HepG2 (cell line): ENCODE measurements around the gene PLA2G12B. TPM values are rescaled to one million over a fixed set of nuclear protein-coding genes. Genes with fewer than 3 reads are reported as not detected.

Source experiments
- ASH2L ChIP-seq: fragments of 300-600, 200-600 bp; sonication (generic); IDR thresholded peaks from 2 replicates; pipeline ENCODE4 v1.7.0; 2017; ENCODE audit warnings: low read depth, mild to moderate bottlenecking, moderate library complexity, mixed read lengths, low read length; ENCODE audit not compliant: insufficient read length
- DNMT1 ChIP-seq: sonication (generic); formaldehyde crosslinking; IDR thresholded peaks from 2 replicates; pipeline ENCODE4 v1.5.1; 2020; ENCODE audit warnings: mild to moderate bottlenecking, missing genetic modification reagents
- GLI4 ChIP-seq: sonication (generic); formaldehyde crosslinking; IDR thresholded peaks from 2 replicates; pipeline ENCODE4 v1.5.1; 2020; ENCODE audit warnings: missing genetic modification reagents, mild to moderate bottlenecking, moderate library complexity, borderline replicate concordance
- IKZF1 ChIP-seq: fragments of 450-650 bp; IDR thresholded peaks from 2 replicates; pipeline ENCODE4 v1.7.1; 2016
- KAT8 ChIP-seq: IDR thresholded peaks from 2 replicates; pipeline ENCODE4 v1.6.1; 2016; ENCODE audit warnings: missing genetic modification reagents, missing compliant biosample characterization
- KLF6 ChIP-seq: IDR thresholded peaks from 2 replicates; pipeline ENCODE4 v1.8.0; 2016; ENCODE audit warnings: missing biosample characterization, missing genetic modification reagents
- NCOA1 ChIP-seq: sonication (generic); formaldehyde crosslinking; IDR thresholded peaks from 2 replicates; pipeline ENCODE4 v1.9.0; 2021; ENCODE audit warnings: missing genetic modification reagents
- PHF8 ChIP-seq: sonication (generic); formaldehyde crosslinking; IDR thresholded peaks from 2 replicates; pipeline ENCODE4 v1.5.0; 2020; ENCODE audit warnings: missing genetic modification reagents
- POGZ ChIP-seq: sonication (generic); formaldehyde crosslinking; IDR thresholded peaks from 2 replicates; pipeline ENCODE4 v1.4.0; 2020; ENCODE audit warnings: mild to moderate bottlenecking, missing genetic modification reagents
- TCF7 ChIP-seq: sonication (generic); IDR thresholded peaks from 2 replicates; pipeline ENCODE4 v1.6.1; 2016; ENCODE audit warnings: antibody characterized with exemption, low read depth
- THAP8 ChIP-seq: sonication (generic); formaldehyde crosslinking; IDR thresholded peaks from 2 replicates; pipeline ENCODE4 v1.5.1; 2020; ENCODE audit warnings: missing genetic modification reagents, mild to moderate bottlenecking, borderline replicate concordance
- TOPORS ChIP-seq: sonication (generic); formaldehyde crosslinking; IDR thresholded peaks from 2 replicates; pipeline ENCODE4 v1.8.0; 2023; ENCODE audit warnings: mild to moderate bottlenecking, missing genetic modification reagents
- ZBTB38 ChIP-seq: sonication (generic); formaldehyde crosslinking; IDR thresholded peaks from 2 replicates; pipeline ENCODE4 v1.5.1; 2020; ENCODE audit warnings: mild to moderate bottlenecking, missing genetic modification reagents
- ZFP36 ChIP-seq: fragments of 150-350 bp; IDR thresholded peaks from 2 replicates; pipeline ENCODE4 v1.6.1; 2018; ENCODE audit warnings: borderline replicate concordance, low read length, low read depth; ENCODE audit not compliant: partially characterized antibody
- ZNF160 ChIP-seq: sonication (generic); formaldehyde crosslinking; IDR thresholded peaks from 2 replicates; pipeline ENCODE4 v1.8.0; 2022; ENCODE audit warnings: mild to moderate bottlenecking, inconsistent platforms, missing genetic modification reagents
- ZNF556 ChIP-seq: sonication (generic); formaldehyde crosslinking; IDR thresholded peaks from 2 replicates; pipeline ENCODE4 v1.4.0; 2020; ENCODE audit warnings: mild to moderate bottlenecking, missing genetic modification reagents, borderline replicate concordance
- ZNF558 ChIP-seq: sonication (generic); formaldehyde crosslinking; IDR thresholded peaks from 2 replicates; pipeline ENCODE4 v1.9.0; 2022; ENCODE audit warnings: mild to moderate bottlenecking, missing genetic modification reagents, borderline replicate concordance
- ZNF615 ChIP-seq: sonication (generic); formaldehyde crosslinking; IDR thresholded peaks from 2 replicates; pipeline ENCODE4 v1.5.0; 2020; ENCODE audit warnings: mild to moderate bottlenecking, missing genetic modification reagents, borderline replicate concordance
- ZNF660 ChIP-seq: sonication (generic); formaldehyde crosslinking; IDR thresholded peaks from 2 replicates; pipeline ENCODE4 v1.5.1; 2020; ENCODE audit warnings: mild to moderate bottlenecking, low read depth, missing genetic modification reagents, borderline replicate concordance
- ZNF878 ChIP-seq: sonication (generic); formaldehyde crosslinking; IDR thresholded peaks from 2 replicates; pipeline ENCODE4 v1.8.1; 2023; ENCODE audit warnings: mild to moderate bottlenecking, missing genetic modification reagents, moderate library complexity
- ZSCAN22 ChIP-seq: sonication (generic); formaldehyde crosslinking; IDR thresholded peaks from 2 replicates; pipeline ENCODE4 v1.4.0; 2020; ENCODE audit warnings: mild to moderate bottlenecking, missing genetic modification reagents
- polyA plus RNA-seq, 8 experiments: library from polyadenylated mRNA; depleted of rRNA in 3 of 8; stranded (reverse) in 7 of 8; unstranded in 1 of 8; fragments of >200 nt; fragmentation: Illumina TruSeq in 4 of 8; extraction: Trizol in 4 of 8; gene quantifications; 2 replicates each; pipeline versions ENCODE4 v1.2.1 to v1.2.3, GENCODE V29; 2011 to 2016; ENCODE audit warnings: low read depth in 4 of 8, missing spikeins in 1 of 8, mixed read lengths in 1 of 8; ENCODE audit not compliant: insufficient read depth in 1 of 8
- total RNA-seq, 5 experiments: library from RNA; depleted of rRNA; stranded (reverse); fragments of >200 nt; fragmentation: Illumina TruSeq; extraction: Trizol; gene quantifications; 2 replicates each; pipeline ENCODE4 v1.2.3, GENCODE V29; 2016; ENCODE audit warnings: low read depth in 1 of 5
- TF ChIP-seq, protein P1 (sequence below): IDR thresholded peaks from 2 replicates; pipeline ENCODE4 v1.4.0; 2020; ENCODE audit warnings: mild to moderate bottlenecking, missing genetic modification reagents
- TF ChIP-seq, protein P2 (sequence below): sonication (generic); formaldehyde crosslinking; IDR thresholded peaks from 2 replicates; pipeline ENCODE4 v1.4.0; 2020; ENCODE audit warnings: missing genetic modification reagents
- TF ChIP-seq, protein P3 (sequence below): sonication (generic); formaldehyde crosslinking; IDR thresholded peaks from 2 replicates; pipeline ENCODE4 v1.8.1; 2023; ENCODE audit warnings: mild to moderate bottlenecking, moderate library complexity, missing genetic modification reagents

PLA2G12B gene
- total and polyA plus RNA-seq, 2 of the 13 experiments (the other 11 are each of a cell fraction or from before 2014, with no cell fraction given), result 7.7 to 38.0 TPM

DNA sequence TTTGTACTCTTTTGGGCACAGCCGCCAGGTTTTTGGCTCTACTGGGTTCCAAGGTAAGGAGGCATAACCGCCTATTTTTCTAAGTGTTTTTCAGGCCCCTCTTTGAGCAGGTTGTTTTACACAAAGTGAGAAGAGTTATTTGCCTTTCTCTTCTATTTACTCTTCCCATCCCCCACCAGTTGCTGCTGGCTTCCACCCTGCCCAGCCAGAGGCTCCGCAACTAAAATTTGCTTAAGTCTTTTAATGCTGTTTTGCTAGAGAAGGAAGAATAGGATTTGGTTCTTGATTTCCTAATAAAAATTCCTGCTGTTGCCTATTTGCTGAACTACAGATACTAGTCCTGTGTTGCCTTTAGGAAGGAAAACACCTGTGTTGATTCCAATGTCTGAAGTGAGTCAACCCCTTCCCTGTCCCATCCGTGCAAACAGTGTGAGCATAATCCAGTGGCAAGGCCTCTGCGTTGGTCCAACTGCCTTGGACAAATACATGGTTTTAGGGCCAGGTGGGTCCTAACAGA is 1.9 kb downstream of the PLA2G12B start (continued):
- peak; percentile 28 for TF ChIP-seq ASH2L
- TF ChIP-seq, protein P1, sequence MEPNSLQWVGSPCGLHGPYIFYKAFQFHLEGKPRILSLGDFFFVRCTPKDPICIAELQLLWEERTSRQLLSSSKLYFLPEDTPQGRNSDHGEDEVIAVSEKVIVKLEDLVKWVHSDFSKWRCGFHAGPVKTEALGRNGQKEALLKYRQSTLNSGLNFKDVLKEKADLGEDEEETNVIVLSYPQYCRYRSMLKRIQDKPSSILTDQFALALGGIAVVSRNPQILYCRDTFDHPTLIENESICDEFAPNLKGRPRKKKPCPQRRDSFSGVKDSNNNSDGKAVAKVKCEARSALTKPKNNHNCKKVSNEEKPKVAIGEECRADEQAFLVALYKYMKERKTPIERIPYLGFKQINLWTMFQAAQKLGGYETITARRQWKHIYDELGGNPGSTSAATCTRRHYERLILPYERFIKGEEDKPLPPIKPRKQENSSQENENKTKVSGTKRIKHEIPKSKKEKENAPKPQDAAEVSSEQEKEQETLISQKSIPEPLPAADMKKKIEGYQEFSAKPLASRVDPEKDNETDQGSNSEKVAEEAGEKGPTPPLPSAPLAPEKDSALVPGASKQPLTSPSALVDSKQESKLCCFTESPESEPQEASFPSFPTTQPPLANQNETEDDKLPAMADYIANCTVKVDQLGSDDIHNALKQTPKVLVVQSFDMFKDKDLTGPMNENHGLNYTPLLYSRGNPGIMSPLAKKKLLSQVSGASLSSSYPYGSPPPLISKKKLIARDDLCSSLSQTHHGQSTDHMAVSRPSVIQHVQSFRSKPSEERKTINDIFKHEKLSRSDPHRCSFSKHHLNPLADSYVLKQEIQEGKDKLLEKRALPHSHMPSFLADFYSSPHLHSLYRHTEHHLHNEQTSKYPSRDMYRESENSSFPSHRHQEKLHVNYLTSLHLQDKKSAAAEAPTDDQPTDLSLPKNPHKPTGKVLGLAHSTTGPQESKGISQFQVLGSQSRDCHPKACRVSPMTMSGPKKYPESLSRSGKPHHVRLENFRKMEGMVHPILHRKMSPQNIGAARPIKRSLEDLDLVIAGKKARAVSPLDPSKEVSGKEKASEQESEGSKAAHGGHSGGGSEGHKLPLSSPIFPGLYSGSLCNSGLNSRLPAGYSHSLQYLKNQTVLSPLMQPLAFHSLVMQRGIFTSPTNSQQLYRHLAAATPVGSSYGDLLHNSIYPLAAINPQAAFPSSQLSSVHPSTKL (CRISPR knock-in tag), result peak; percentile 48; the same call in 1 of the 2 replicates
- TF ChIP-seq ZNF660 (CRISPR knock-in tag), result no peak
- no peak; the same call in 1 of the 2 replicates for TF ChIP-seq POGZ (CRISPR knock-in tag)
- no peak for TF ChIP-seq KLF6 (CRISPR knock-in tag)
- TF ChIP-seq NCOA1 (CRISPR knock-in tag), result no peak
- 0 out of 2 replicates have a peak, but pooled peaks have one; percentile 32 for TF ChIP-seq ZNF556 (CRISPR knock-in tag)
- TF ChIP-seq ZNF558 (CRISPR knock-in tag), result no peak
- TF ChIP-seq TCF7, result no peak
- no peak for TF ChIP-seq TOPORS
- TF ChIP-seq IKZF1, result no peak
- TF ChIP-seq, protein P2, sequence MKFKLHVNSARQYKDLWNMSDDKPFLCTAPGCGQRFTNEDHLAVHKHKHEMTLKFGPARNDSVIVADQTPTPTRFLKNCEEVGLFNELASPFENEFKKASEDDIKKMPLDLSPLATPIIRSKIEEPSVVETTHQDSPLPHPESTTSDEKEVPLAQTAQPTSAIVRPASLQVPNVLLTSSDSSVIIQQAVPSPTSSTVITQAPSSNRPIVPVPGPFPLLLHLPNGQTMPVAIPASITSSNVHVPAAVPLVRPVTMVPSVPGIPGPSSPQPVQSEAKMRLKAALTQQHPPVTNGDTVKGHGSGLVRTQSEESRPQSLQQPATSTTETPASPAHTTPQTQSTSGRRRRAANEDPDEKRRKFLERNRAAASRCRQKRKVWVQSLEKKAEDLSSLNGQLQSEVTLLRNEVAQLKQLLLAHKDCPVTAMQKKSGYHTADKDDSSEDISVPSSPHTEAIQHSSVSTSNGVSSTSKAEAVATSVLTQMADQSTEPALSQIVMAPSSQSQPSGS (CRISPR knock-in tag), result no peak
- TF ChIP-seq, protein P3, sequence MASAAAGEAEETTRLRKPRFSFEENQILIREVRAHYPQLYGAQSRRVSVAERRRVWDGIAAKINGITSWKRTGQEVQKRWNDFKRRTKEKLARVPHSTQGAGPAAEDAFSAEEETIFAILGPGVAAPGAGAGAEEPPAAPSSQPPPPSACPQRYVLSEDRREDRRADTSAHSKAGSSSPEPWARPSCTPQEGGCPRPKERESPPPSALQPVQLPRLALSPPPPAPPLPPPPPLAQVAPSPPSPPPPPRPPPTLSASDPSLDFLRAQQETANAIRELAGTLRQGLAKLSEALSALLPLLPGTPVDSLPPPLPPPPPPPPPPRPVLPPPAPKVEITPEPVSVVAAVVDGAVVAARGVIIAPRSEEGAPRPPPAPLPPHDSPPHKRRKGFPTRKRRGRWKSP (CRISPR knock-in tag), result no peak
- no peak for TF ChIP-seq ZFP36
- TF ChIP-seq DNMT1 (CRISPR knock-in tag), result no peak
- TF ChIP-seq GLI4, result no peak
- no peak for TF ChIP-seq PHF8 (CRISPR knock-in tag)
- TF ChIP-seq ZNF160 (CRISPR knock-in tag), result no peak
- TF ChIP-seq ZNF615, result no peak
- TF ChIP-seq ZNF878, result no peak
- 0 out of 2 replicates have a peak, but pooled peaks have one; percentile 14 for TF ChIP-seq KAT8 (CRISPR knock-in tag)
- no peak for TF ChIP-seq ZSCAN22 (CRISPR knock-in tag)
- no peak for TF ChIP-seq ZBTB38
- TF ChIP-seq THAP8 (CRISPR knock-in tag), result no peak
